Nucleus accumbens (tissue), 56 donors: Measurements from ENCODE around the gene ENTREP1.
"Not testable (repeated sequence)": the region's sequence is repeated elsewhere in the genome, so short reads cannot be mapped to it uniquely, and the experiment has no call there.

Source experiments
- DNase-seq, 56 donors: peaks; one replicate each; lab custom pipeline; 2025; lab: John Stamatoyannopoulos, UW

The ENTREP1 gene

DNA sequence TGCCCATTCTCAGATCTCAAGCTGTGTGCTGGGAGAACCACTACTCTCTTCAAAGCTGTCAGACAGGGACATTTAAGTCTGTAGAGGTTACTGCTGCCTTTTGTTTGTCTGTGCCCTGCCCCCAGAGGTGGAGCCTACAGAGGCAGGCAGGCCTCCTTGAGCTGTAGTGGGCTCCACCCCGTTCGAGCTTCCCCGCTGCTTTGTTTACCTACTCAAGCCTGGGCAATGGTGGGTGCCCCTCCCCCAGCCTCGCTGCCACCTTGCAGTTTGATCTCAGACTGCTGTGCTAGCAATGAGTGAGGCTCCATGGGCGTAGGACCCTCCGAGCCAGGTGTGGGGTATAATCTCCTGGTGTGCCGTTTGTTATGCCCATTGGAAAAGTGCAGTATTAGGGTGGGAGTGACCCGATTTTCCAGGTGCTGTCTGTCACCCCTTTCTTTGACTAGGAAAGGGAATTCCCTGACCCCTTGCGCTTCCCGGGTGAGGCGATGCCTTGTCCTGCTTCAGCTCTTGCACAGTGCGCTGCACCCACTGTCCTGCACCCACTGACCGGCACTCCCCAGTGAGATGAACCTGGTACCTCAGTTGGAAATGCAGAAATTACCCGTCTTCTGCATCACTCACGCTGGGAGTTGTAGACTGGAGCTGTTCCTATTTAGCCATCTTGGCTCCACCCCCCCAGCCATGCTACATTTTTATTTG is 115.4 kb downstream of the ENTREP1 start:
- DNase-seq, result not testable (repeated sequence)
